ENCODE measurements around the gene CD320.

- TF ChIP-seq, protein P1, sequence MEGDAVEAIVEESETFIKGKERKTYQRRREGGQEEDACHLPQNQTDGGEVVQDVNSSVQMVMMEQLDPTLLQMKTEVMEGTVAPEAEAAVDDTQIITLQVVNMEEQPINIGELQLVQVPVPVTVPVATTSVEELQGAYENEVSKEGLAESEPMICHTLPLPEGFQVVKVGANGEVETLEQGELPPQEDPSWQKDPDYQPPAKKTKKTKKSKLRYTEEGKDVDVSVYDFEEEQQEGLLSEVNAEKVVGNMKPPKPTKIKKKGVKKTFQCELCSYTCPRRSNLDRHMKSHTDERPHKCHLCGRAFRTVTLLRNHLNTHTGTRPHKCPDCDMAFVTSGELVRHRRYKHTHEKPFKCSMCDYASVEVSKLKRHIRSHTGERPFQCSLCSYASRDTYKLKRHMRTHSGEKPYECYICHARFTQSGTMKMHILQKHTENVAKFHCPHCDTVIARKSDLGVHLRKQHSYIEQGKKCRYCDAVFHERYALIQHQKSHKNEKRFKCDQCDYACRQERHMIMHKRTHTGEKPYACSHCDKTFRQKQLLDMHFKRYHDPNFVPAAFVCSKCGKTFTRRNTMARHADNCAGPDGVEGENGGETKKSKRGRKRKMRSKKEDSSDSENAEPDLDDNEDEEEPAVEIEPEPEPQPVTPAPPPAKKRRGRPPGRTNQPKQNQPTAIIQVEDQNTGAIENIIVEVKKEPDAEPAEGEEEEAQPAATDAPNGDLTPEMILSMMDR (IDR thresholded peaks at IDR 0.05; ENCODE audit: insufficient read depth, low read length, poor library complexity, severe bottlenecking) = no peak
- no peak for TF ChIP-seq EZH2phosphoT487 (conservative IDR thresholded peaks at IDR 0.05; ENCODE audit: low read length)
Observed at GRCh38 chr19:8325454-8325853, 17.3 kb upstream of the CD320 start.
